HFF-Myc (cell line): ENCODE results near the gene VEGFA.

Experiments
- DNase-seq: peaks from one replicate; pipeline ENCODE4 v3.0.0-alpha.2; 2011; ENCODE audit warnings: low read depth; ENCODE audit errors: extremely low read depth
- H3K4me3 ChIP-seq: replicated peaks from 2 replicates; pipeline ENCODE4 v1.5.1; 2011; ENCODE audit warnings: low read depth, mild to moderate bottlenecking, control low read depth, low read length
- TF ChIP-seq, protein P1 (sequence below): IDR thresholded peaks from 2 replicates; pipeline ENCODE4 v1.5.1; 2012; ENCODE audit warnings: mild to moderate bottlenecking, low read depth, low read length, control low read depth; ENCODE audit errors: missing control alignments

The VEGFA gene

GRCh38 chr6:43771858-43772680, 2.1 kb downstream of the VEGFA start:
- DNase-seq: no peak
- TF ChIP-seq, protein P1, sequence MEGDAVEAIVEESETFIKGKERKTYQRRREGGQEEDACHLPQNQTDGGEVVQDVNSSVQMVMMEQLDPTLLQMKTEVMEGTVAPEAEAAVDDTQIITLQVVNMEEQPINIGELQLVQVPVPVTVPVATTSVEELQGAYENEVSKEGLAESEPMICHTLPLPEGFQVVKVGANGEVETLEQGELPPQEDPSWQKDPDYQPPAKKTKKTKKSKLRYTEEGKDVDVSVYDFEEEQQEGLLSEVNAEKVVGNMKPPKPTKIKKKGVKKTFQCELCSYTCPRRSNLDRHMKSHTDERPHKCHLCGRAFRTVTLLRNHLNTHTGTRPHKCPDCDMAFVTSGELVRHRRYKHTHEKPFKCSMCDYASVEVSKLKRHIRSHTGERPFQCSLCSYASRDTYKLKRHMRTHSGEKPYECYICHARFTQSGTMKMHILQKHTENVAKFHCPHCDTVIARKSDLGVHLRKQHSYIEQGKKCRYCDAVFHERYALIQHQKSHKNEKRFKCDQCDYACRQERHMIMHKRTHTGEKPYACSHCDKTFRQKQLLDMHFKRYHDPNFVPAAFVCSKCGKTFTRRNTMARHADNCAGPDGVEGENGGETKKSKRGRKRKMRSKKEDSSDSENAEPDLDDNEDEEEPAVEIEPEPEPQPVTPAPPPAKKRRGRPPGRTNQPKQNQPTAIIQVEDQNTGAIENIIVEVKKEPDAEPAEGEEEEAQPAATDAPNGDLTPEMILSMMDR: no peak
- peak overlapping the region; percentile 93 for H3K4me3 ChIP-seq

DNA sequence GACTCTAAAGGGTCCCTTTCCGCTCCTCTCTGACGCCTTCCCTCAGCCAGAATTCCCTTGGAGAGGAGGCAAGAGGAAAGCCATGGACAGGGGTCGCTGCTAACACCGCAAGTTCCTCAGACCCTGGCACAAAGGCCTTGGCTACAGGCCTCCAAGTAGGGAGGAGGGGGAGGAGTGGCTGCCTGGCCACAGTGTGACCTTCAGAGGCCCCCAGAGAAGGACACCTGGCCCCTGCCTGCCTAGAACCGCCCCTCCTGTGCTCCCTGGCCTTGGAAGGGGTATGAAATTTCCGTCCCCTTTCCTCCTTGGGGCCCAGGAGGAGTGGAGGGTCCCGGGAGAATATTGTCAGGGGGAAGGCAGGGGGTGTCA, 2.7 kb downstream of the VEGFA start:
- no peak for DNase-seq
- peak overlapping the region; percentile 93 for H3K4me3 ChIP-seq
- TF ChIP-seq, protein P1: no peak

DNA sequence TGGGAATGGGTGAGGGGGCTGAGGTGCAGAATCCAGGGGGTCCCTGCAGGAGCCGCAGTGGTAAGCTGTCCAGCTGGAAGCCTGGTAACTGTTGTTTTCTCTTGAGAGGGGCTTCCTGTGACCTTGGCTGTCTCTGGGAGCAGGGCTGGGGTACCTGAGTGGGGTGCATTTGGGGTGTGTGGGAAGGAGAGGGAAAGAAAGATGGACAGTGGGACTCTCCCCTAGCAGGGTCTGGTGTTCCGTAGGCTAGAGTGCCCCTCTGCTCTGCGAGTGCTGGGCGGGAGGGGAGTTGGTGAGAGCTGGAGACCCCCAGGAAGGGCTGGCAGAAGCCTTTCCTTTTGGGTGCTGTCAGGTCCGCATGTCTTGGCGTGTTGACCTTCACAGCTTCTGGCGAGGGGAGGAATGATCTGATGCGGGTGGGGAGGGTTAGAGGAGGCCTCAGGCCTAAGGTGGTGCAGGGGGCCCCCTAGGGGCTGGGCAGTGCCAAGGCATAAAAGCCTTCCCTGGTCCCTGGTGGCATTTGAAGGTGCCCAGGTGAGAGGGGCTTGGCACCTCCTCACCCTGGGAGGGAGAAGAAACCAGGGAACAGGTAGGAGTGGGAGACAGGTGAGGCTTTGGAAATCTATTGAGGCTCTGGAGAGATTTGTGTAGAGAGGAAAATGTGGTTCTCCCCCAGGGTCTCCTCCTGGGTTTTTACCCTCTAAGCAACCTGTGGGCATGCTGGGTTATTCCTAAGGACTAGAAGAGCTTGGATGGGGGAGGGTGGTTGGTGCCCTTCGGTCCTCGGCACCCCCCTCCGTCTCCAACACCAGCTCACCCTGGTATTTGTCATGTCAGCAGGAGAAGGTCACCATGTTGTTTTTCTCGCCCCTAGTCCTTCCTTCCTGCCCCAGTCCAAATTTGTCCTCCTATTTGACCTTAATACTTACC, 3.3 kb downstream of the VEGFA start:
- DNase-seq: no peak
- TF ChIP-seq, protein P1: peak; percentile 92
- H3K4me3 ChIP-seq: peak overlapping the region; percentile 93

DNA sequence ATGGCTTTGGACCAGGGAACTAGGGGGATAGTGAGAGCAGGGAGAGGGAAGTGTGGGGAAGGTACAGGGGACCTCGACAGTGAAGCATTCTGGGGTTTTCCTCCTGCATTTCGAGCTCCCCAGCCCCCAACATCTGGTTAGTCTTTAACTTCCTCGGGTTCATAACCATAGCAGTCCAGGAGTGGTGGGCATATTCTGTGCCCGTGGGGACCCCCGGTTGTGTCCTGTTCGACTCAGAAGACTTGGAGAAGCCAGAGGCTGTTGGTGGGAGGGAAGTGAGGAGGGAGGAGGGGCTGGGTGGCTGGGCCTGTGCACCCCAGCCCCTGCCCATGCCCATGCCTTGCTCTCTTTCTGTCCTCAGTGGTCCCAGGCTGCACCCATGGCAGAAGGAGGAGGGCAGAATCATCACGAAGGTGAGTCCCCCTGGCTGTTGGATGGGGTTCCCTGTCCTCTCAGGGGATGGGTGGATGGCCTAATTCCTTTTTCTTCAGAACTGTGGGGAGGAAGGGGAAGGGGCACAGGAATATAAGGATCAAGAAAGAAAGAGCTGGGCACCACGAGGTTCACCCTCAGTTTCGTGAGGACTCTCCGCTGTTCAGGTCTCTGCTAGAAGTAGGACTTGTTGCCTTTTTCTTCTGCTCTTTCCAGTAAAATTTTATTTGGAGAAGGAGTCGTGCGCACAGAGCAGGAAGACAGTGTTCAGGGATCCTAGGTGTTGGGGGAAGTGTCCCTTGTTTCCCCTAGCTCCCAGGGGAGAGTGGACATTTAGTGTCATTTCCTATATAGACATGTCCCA, 4.2 kb downstream of the VEGFA start:
- peak overlapping the region; percentile 93 for H3K4me3 ChIP-seq
- TF ChIP-seq, protein P1: no peak
- DNase-seq: no peak

GRCh38 chr6:43774776-43775534, 4.9 kb downstream of the VEGFA start:
- peak overlapping the region; percentile 93 for H3K4me3 ChIP-seq
- TF ChIP-seq, protein P1: peak; percentile 86
- DNase-seq: no peak

- no peak for DNase-seq
- no peak overlapping the region for H3K4me3 ChIP-seq
- TF ChIP-seq, protein P1: no peak
Observed at GRCh38 chr6:43775535-43775885, 5.5 kb downstream of the VEGFA start.
